GM23338 (cell line): ENCODE results near the gene CCNQ. TPM values are rescaled to one million over a fixed set of nuclear protein-coding genes. Genes with fewer than 3 reads are reported as not detected.

Source experiments
- ATAC-seq: fragments of 200-7000 bp; cut with Tn5 transposase; 3 replicates; pipeline ENCODE4 v1.9.1; 2020
- DNase-seq: peaks from one replicate; pipeline ENCODE4 v3.0.0-alpha.2; 2015; ENCODE audit warnings: low spot score
- H2AFZ ChIP-seq: fragments of 200-600 bp; sonication (generic); 2 replicates; pipeline ENCODE4 v1.8.0; 2016; ENCODE audit warnings: antibody characterized with exemption, mild to moderate bottlenecking, moderate library complexity
- H3F3A ChIP-seq: fragments of 200-600 bp; sonication (generic); replicated peaks from 2 replicates; pipeline ENCODE4 v1.8.0; 2017; ENCODE audit warnings: antibody characterized with exemption, mixed run types, low read depth
- H3K27ac ChIP-seq: fragments of 200-600 bp; sonication (generic); 2 replicates; pipeline ENCODE4 v1.6.1; 2016; ENCODE audit warnings: low read depth
- H3K27me3 ChIP-seq: fragments of 200-600 bp; sonication (generic); 2 replicates; pipeline ENCODE4 v1.8.0; 2016; ENCODE audit warnings: mild to moderate bottlenecking, mixed run types, moderate library complexity; ENCODE audit not compliant: insufficient read depth
- H3K36me3 ChIP-seq: fragments of 200-600 bp; sonication (generic); 2 replicates; pipeline ENCODE4 v1.8.0; 2016; ENCODE audit warnings: mild to moderate bottlenecking; ENCODE audit not compliant: insufficient read depth
- H3K4me1 ChIP-seq: fragments of 200-600 bp; sonication (generic); 2 replicates; pipeline ENCODE4 v1.8.0; 2016; ENCODE audit warnings: mild to moderate bottlenecking, moderate library complexity; ENCODE audit not compliant: insufficient read depth
- H3K4me2 ChIP-seq: fragments of 200-600 bp; sonication (generic); 2 replicates; pipeline ENCODE4 v1.7.1; 2017; ENCODE audit warnings: mixed run types
- H3K4me3 ChIP-seq: fragments of 200-600 bp; sonication (generic); 2 replicates; pipeline ENCODE4 v1.6.1; 2016; ENCODE audit warnings: mixed run types
- H3K79me2 ChIP-seq: fragments of 200-600 bp; sonication (generic); replicated peaks from 2 replicates; pipeline ENCODE4 v1.8.0; 2017; ENCODE audit warnings: mild to moderate bottlenecking; ENCODE audit not compliant: insufficient read depth
- H3K9me2 ChIP-seq: fragments of 200-600 bp; sonication (generic); 2 replicates; pipeline ENCODE4 v1.8.0; 2017; ENCODE audit not compliant: insufficient read depth
- H4K20me1 ChIP-seq: fragments of 200-600 bp; sonication (generic); replicated peaks from 2 replicates; pipeline ENCODE4 v1.8.0; 2017; ENCODE audit warnings: mild to moderate bottlenecking; ENCODE audit not compliant: insufficient read depth
- H3K27ac Mint-ChIP-seq: 2 replicates; pipeline ENCODE4 v1.8.0; 2020; ENCODE audit warnings: inconsistent platforms, mild to moderate bottlenecking, moderate library complexity, mixed read lengths
- H3K27me3 Mint-ChIP-seq: 3 replicates; pipeline ENCODE4 v1.8.0; 2022; ENCODE audit warnings: low read depth, mild to moderate bottlenecking, moderate library complexity, mixed read lengths, inconsistent platforms; ENCODE audit not compliant: insufficient read depth, poor library complexity
- H3K36me3 Mint-ChIP-seq: 3 replicates; pipeline ENCODE4 v1.8.0; 2021; ENCODE audit warnings: low read depth, mild to moderate bottlenecking, inconsistent platforms, moderate library complexity, mixed read lengths
- H3K4me1 Mint-ChIP-seq: 3 replicates; pipeline ENCODE4 v1.8.0; 2020; ENCODE audit warnings: mild to moderate bottlenecking, inconsistent platforms, mixed read lengths
- H3K4me3 Mint-ChIP-seq: 3 replicates; pipeline ENCODE4 v1.8.0; 2021; ENCODE audit warnings: moderate library complexity, mild to moderate bottlenecking, inconsistent platforms, mixed read lengths
- H3K9me3 Mint-ChIP-seq: 3 replicates; pipeline ENCODE4 v1.8.0; 2020; ENCODE audit warnings: moderate library complexity, mild to moderate bottlenecking, inconsistent platforms, mixed read lengths
- CREB1 ChIP-seq: fragments of 250-450 bp; sonication (Bioruptor Pico); IDR thresholded peaks from 2 replicates; pipeline ENCODE4 v1.5.0; 2020; ENCODE audit warnings: low read depth, mild to moderate bottlenecking, moderate library complexity
- ETS1 ChIP-seq: IDR thresholded peaks from 2 replicates; pipeline ENCODE4 v1.6.1; 2016; ENCODE audit warnings: antibody characterized with exemption
- EZH2phosphoT487 ChIP-seq: fragments of 200-600 bp; sonication (generic); IDR thresholded peaks from one replicate; pipeline ENCODE4 v1.8.1; 2018; ENCODE audit warnings: antibody characterized with exemption; ENCODE audit not compliant: unreplicated experiment
- JUNB ChIP-seq: IDR thresholded peaks from one replicate; pipeline ENCODE4 v1.6.1; 2016; ENCODE audit warnings: antibody characterized with exemption; ENCODE audit not compliant: unreplicated experiment
- NANOG ChIP-seq: IDR thresholded peaks from 2 replicates; pipeline ENCODE4 v1.6.1; 2016; ENCODE audit warnings: antibody characterized with exemption, borderline replicate concordance
- ZNF114 ChIP-seq: fragments of 250-450 bp; sonication (Bioruptor Pico); IDR thresholded peaks from 2 replicates; pipeline ENCODE4 v1.5.0; 2020; ENCODE audit warnings: mild to moderate bottlenecking, moderate library complexity
- ZNF331 ChIP-seq: fragments of 250-450 bp; sonication (Bioruptor Pico); IDR thresholded peaks from 2 replicates; pipeline ENCODE4 v1.5.0; 2020; ENCODE audit warnings: low read depth, mild to moderate bottlenecking, moderate library complexity
- polyA plus RNA-seq: library from polyadenylated mRNA; unstranded; fragments of >200 nt; fragmentation: Nextera tagmentation; extraction: Ambion mirVana; gene quantifications from 2 replicates; pipeline ENCODE4 v1.2.1, GENCODE V29; 2016
- total RNA-seq: library from RNA; depleted of rRNA; stranded (reverse); fragments of >200 nt; shearing (Covaris generic); gene quantifications from 2 replicates; pipeline ENCODE4 v1.2.3, GENCODE V29; 2014
- TF ChIP-seq, protein P1 (sequence below): fragments of 250-450 bp; sonication (Bioruptor Pico); IDR thresholded peaks from 2 replicates; pipeline ENCODE4 v1.5.0; 2020; ENCODE audit warnings: mild to moderate bottlenecking, moderate library complexity

The CCNQ gene
- total and polyA plus RNA-seq, 2 experiments from 2014 or later: 19.4 to 30.2 TPM

GRCh38 chrX:153595859-153596857 lies 2.8 kb downstream of the CCNQ start:
- Histone ChIP-seq H2AFZ (no peak overlapping the region), H3K4me1 (no peaks in the 10 kb centered on the region), H3K27me3 (0 out of 2 replicates have a peak, but pooled peaks cover 4% of the 10 kb centered on the region), H3K4me3 (no peak overlapping the region), H3K27ac (no peak overlapping the region), H3K79me2 (peaks cover 8% of the 10 kb centered on the region), H3K4me2 (no peak overlapping the region), H3K36me3 (no peaks in the 10 kb centered on the region; the same call in 1 of the 2 replicates), H4K20me1 (no peaks in the 10 kb centered on the region; the same call in 1 of the 2 replicates), H3F3A (no peaks in the 10 kb centered on the region), H3K9me2 (no peaks in the 10 kb centered on the region)
- Mint-ChIP-seq H3K27ac (no peak overlapping the region), H3K36me3 (peaks cover 5% of the 10 kb centered on the region; the same call in 2 of the 3 replicates), H3K4me1 (peaks cover 11% of the 10 kb centered on the region; the same call in 2 of the 3 replicates), H3K9me3 (no peaks in the 10 kb centered on the region), H3K4me3 (no peak overlapping the region; the same call in 2 of the 3 replicates), H3K27me3 (no peaks in the 10 kb centered on the region)
- TF ChIP-seq CREB1 (CRISPR knock-in tag) (no peak), ETS1 (no peak), JUNB (no peak), EZH2phosphoT487 (no peak), ZNF331 (CRISPR knock-in tag) (no peak), ZNF114 (CRISPR knock-in tag) (no peak), NANOG (no peak)
- TF ChIP-seq, protein P1, sequence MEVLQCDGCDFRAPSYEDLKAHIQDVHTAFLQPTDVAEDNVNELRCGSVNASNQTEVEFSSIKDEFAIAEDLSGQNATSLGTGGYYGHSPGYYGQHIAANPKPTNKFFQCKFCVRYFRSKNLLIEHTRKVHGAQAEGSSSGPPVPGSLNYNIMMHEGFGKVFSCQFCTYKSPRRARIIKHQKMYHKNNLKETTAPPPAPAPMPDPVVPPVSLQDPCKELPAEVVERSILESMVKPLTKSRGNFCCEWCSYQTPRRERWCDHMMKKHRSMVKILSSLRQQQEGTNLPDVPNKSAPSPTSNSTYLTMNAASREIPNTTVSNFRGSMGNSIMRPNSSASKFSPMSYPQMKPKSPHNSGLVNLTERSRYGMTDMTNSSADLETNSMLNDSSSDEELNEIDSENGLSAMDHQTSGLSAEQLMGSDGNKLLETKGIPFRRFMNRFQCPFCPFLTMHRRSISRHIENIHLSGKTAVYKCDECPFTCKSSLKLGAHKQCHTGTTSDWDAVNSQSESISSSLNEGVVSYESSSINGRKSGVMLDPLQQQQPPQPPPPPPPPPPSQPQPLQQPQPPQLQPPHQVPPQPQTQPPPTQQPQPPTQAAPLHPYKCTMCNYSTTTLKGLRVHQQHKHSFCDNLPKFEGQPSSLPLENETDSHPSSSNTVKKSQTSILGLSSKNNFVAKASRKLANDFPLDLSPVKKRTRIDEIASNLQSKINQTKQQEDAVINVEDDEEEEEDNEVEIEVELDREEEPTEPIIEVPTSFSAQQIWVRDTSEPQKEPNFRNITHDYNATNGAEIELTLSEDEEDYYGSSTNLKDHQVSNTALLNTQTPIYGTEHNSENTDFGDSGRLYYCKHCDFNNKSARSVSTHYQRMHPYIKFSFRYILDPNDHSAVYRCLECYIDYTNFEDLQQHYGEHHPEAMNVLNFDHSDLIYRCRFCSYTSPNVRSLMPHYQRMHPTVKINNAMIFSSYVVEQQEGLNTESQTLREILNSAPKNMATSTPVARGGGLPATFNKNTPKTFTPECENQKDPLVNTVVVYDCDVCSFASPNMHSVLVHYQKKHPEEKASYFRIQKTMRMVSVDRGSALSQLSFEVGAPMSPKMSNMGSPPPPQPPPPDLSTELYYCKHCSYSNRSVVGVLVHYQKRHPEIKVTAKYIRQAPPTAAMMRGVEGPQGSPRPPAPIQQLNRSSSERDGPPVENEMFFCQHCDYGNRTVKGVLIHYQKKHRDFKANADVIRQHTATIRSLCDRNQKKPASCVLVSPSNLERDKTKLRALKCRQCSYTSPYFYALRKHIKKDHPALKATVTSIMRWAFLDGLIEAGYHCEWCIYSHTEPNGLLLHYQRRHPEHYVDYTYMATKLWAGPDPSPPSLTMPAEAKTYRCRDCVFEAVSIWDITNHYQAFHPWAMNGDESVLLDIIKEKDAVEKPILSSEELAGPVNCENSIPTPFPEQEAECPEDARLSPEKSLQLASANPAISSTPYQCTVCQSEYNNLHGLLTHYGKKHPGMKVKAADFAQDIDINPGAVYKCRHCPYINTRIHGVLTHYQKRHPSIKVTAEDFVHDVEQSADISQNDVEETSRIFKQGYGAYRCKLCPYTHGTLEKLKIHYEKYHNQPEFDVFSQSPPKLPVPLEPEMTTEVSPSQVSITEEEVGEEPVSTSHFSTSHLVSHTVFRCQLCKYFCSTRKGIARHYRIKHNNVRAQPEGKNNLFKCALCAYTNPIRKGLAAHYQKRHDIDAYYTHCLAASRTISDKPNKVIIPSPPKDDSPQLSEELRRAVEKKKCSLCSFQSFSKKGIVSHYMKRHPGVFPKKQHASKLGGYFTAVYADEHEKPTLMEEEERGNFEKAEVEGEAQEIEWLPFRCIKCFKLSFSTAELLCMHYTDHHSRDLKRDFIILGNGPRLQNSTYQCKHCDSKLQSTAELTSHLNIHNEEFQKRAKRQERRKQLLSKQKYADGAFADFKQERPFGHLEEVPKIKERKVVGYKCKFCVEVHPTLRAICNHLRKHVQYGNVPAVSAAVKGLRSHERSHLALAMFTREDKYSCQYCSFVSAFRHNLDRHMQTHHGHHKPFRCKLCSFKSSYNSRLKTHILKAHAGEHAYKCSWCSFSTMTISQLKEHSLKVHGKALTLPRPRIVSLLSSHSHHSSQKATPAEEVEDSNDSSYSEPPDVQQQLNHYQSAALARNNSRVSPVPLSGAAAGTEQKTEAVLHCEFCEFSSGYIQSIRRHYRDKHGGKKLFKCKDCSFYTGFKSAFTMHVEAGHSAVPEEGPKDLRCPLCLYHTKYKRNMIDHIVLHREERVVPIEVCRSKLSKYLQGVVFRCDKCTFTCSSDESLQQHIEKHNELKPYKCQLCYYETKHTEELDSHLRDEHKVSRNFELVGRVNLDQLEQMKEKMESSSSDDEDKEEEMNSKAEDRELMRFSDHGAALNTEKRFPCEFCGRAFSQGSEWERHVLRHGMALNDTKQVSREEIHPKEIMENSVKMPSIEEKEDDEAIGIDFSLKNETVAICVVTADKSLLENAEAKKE (CRISPR knock-in tag): no peak
- DNase-seq: no peak
- no peak for ATAC-seq
